Adipocyte (in vitro differentiated cells): ENCODE results near the gene TTC21B.

ENCODE experiments used
- DNase-seq: peaks from one replicate; pipeline ENCODE4 v3.0.0-alpha.2; 2015; ENCODE audit warnings: low read depth
- H3K27me3 ChIP-seq: replicated peaks from 2 replicates; pipeline ENCODE4 v1.7.0; 2013; ENCODE audit warnings: mild to moderate bottlenecking, low read length, moderate library complexity; ENCODE audit not compliant: control insufficient read depth, insufficient read depth
- H3K36me3 ChIP-seq: 2 replicates; pipeline ENCODE4 v1.7.0; 2013; ENCODE audit warnings: low read length, mild to moderate bottlenecking, moderate library complexity; ENCODE audit not compliant: control insufficient read depth, insufficient read depth, severe bottlenecking
- H3K4me1 ChIP-seq: 2 replicates; pipeline ENCODE4 v1.7.0; 2013; ENCODE audit warnings: mild to moderate bottlenecking, low read length, moderate library complexity; ENCODE audit not compliant: control insufficient read depth, insufficient read depth
- H3K4me3 ChIP-seq: 2 replicates; pipeline ENCODE4 v1.7.0; 2013; ENCODE audit warnings: mild to moderate bottlenecking, low read length, moderate library complexity
- H3K9ac ChIP-seq: 2 replicates; pipeline ENCODE4 v1.7.0; 2013; ENCODE audit warnings: mild to moderate bottlenecking, low read length, moderate library complexity
- H3K9me3 ChIP-seq: 2 replicates; pipeline ENCODE4 v1.7.0; 2013; ENCODE audit warnings: mild to moderate bottlenecking, low read length, moderate library complexity; ENCODE audit not compliant: control insufficient read depth

Gene TTC21B

DNA sequence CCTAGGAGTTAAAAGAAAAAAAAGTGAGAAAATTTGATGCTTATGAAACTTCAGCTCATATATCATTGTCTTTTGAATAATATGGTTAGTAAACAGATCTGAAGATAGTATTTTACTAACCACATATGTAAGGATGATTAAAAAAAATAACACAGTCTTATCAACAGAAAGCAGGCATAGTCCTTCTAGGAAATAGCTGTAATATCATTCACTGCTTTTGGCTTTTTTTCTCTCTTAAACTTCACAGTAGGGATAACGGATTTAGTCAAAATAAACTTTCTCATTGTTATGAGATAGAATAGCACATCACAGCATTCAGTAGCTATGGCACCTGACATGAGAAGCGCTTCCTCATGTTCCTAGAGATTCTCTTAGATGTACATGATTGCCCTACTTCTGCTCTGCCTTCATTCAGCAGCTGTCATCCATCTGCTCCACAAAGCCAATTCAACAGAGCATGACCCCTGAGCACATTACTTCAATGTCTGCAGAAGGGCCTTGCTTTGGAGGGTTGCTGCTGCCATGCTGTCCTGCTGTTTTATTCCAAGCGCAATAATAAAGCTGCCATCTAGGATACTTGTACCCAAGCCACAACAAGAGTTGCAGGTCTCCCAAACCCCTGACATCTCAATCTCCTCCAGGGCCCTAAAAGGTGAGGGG is 67.0 kb downstream of the TTC21B start:
- peaks cover 53% of the 10 kb centered on the region for H3K36me3 ChIP-seq
- DNase-seq: no peak
- no peaks in the 10 kb centered on the region for H3K27me3 ChIP-seq

DNA sequence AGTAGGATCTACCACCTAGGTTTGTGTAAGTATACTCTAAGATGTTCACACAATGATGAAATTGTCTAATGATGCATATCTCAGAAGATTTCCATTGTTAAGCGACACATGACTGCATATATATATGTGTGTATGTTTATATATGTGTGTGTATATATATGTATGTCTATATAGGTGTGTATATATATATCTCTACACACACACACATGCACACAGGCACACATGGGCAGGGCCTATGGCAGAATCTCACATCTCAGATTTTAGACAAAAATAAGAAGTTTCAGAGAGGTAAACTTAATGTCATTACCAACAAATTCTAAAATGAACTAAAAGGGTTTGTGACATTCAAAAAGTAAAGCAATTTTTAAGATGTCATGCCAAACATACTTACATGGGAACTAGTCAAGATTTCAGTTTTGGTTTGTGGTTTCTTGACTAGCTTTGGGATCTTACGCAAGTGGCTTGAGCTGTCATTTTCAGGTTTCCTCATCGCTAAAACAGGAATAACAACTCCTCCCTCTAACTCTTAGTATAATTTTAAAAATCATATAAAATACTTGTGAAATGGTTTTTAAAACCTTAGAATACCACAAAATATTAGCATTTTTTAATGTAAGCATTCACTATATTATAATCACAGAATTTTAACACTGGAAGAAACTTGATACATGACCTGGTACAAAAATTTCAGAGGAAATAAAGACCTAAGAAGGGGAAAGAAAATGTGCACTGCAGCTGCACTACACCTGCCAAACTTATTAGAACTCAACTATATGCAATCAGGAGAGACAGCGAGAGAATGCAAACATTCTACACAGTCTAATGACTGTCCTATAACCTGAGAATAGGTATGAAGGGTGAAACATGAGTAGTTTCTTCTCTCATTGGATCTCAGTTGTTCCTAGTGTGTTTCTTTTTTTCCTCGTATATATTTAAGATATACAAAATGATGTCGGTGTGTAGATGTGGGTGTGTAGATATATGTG is 75.7 kb downstream of the TTC21B start:
- H3K4me1 ChIP-seq: peaks cover 21% of the 10 kb centered on the region
- no peaks in the 10 kb centered on the region for H3K9me3 ChIP-seq
- H3K36me3 ChIP-seq: peaks cover 13% of the 10 kb centered on the region
- no peaks in the 10 kb centered on the region for H3K27me3 ChIP-seq
- no peak overlapping the region for H3K4me3 ChIP-seq
- no peak overlapping the region for H3K9ac ChIP-seq
- DNase-seq: peak; percentile 77

More for the DNA sequence above, 67.0 kb downstream of the TTC21B start:
- Histone ChIP-seq H3K9me3 (no peaks in the 10 kb centered on the region), H3K4me3 (no peak overlapping the region), H3K9ac (no peak overlapping the region), H3K4me1 (no peaks in the 10 kb centered on the region)

DNA sequence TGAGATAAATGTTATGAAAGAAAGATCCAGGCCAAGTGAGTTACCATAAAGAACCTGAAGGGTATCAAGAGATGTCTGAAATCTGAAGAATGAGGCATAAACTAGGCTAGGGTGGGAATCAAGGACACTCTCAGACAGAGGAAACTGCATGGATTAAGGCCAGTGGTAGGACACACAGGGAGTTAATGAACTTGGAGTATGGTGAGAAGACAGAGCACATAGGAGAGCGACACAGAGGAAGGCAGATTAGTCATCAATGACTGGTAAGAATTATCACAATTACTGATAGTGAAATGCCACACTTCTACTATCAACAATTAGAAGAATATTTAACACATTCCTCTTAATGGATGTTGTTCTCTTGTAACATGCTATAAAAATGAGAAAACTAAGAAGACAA is 76.9 kb downstream of the TTC21B start:
- Histone ChIP-seq H3K9me3 (no peaks in the 10 kb centered on the region), H3K4me3 (no peak overlapping the region), H3K36me3 (peaks cover 9% of the 10 kb centered on the region), H3K27me3 (no peaks in the 10 kb centered on the region), H3K9ac (no peak overlapping the region), H3K4me1 (peaks cover 21% of the 10 kb centered on the region)
- no peak for DNase-seq

DNA sequence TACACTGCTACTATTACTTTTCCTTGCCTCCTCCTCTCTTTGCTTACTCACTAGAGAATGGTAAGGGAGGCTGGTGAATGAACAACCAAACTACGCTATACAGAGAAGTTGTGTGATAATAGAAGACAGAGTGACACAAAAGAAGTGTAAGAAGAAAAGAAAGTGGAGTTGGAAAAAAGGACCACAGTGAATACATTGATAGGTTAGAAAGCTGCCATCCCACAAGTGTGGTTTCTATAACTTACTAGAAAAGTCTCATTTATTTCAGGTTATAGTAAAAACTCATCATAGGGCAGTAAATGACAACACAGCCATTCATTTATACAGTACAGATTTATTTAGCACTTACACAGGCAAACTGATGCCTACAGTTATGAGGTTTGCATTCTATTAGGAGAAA is 77.3 kb downstream of the TTC21B start:
- H3K36me3 ChIP-seq: peaks cover 9% of the 10 kb centered on the region
- H3K4me1 ChIP-seq: peaks cover 21% of the 10 kb centered on the region

DNA sequence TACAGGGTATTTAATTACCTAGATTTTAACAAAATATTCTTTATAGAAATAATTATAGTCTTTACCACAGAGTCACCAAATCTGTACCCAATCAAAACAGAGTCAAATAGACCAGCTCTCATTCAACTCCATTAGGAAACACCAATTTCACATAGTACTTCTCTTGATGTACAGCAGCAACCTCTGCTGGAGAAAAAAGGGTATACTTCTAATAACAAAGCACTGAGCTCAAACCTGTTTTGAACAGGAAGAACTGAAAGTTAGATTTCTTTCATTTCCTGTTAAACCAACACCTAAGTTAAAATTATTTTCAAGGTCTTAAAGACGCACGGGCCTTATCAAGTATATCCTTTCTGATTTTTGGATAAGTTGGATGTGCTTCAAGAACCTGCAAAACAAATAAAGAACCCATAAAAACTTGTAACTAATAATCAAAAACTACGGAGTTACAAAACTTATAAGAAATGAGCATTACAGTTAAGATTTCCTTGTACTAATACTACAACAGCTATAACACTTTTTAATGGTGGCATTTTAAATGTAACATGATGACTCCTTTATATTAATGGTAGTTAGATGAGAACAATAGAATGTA is 79.0 kb downstream of the TTC21B start:
- Histone ChIP-seq H3K4me1 (peaks cover 21% of the 10 kb centered on the region), H3K9me3 (no peaks in the 10 kb centered on the region), H3K27me3 (no peaks in the 10 kb centered on the region), H3K9ac (no peak overlapping the region), H3K36me3 (no peaks in the 10 kb centered on the region), H3K4me3 (no peak overlapping the region)
- peak; percentile 86 for DNase-seq

More for the DNA sequence above, 77.3 kb downstream of the TTC21B start:
- Histone ChIP-seq H3K9ac (no peak overlapping the region), H3K27me3 (no peaks in the 10 kb centered on the region), H3K9me3 (no peaks in the 10 kb centered on the region), H3K4me3 (no peak overlapping the region)
- DNase-seq: no peak

DNA sequence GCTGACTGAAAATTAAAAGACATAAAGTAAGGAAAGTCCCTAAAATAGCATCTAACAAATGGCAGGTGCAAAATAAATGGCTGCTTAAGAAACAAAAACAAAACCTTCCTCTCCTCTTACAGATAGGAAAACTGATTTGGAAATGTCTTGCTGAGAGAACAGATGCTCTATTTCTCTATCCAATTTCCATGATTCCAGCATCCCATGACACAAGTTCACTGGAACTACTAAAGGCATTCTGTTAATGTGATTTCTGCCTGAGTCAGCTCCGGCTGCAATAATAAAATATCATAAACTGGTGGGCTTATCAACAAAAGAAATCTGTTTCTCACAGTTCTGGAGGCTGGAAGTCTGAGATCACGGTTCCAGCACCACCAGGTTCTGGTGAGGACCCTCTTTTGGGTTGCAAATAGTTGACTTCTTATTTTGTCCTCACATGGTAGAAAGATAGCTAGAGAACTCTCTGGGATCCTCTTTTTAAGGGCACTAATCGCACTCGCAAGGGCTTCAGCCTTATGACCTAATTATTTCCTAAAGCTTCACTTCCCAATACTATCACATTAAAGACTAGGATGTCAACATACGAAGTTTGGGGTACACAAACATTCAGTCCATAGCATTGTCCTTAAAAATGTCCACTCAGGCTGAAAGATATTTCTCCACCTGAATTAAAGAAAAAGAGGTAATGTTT is 81.3 kb downstream of the TTC21B start:
- Histone ChIP-seq H3K4me3 (no peak overlapping the region), H3K27me3 (no peaks in the 10 kb centered on the region), H3K36me3 (no peaks in the 10 kb centered on the region), H3K9me3 (no peaks in the 10 kb centered on the region), H3K9ac (no peak overlapping the region), H3K4me1 (peaks cover 11% of the 10 kb centered on the region)
- no peak for DNase-seq

DNA sequence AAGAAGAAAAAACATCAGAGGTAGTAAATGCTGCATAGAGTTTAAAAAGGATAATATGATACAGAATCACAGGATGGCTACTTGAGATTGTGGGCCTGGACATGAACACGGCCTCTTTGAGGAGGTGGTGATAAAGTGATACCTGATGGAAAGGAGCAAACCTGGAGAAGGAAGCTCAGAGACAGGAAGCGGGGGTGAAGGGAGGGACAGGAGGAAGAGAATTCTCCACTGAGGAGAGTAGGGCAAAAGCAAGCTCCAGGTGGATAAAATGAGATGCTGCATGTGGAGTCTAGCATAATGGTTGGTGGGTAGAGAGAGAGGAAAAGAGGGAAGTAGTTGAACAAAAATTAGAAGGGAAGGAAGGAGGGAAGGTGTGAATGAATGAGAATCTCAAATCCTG is 82.6 kb downstream of the TTC21B start:
- Histone ChIP-seq H3K9ac (no peak overlapping the region), H3K9me3 (no peaks in the 10 kb centered on the region), H3K4me1 (no peaks in the 10 kb centered on the region), H3K4me3 (no peak overlapping the region), H3K36me3 (no peaks in the 10 kb centered on the region), H3K27me3 (no peaks in the 10 kb centered on the region)
- DNase-seq: no peak

DNA sequence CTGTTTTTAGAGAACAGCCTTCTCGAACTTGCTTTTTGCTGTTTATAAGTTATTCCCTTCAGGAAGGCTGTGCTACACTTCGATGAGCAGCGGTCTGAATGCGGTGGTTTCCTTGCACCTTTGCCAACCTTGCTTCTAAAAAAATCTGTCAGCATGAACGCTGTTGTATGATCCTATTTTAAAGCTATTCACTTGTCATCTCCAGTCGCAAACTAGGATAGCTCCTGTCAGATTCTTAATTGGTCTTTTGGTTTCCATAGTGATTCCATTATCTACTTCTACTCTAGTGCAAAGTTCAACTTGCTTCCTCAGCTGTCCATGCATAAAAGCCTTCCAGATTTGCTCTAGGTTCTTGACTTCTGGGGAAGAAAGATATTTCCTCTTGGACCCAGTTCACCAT is 83.2 kb downstream of the TTC21B start:
- no peak overlapping the region for H3K4me3 ChIP-seq
- H3K27me3 ChIP-seq: no peaks in the 10 kb centered on the region
- H3K9me3 ChIP-seq: no peaks in the 10 kb centered on the region
- H3K9ac ChIP-seq: no peak overlapping the region
- no peaks in the 10 kb centered on the region for H3K36me3 ChIP-seq
- no peaks in the 10 kb centered on the region for H3K4me1 ChIP-seq
- no peak for DNase-seq

DNA sequence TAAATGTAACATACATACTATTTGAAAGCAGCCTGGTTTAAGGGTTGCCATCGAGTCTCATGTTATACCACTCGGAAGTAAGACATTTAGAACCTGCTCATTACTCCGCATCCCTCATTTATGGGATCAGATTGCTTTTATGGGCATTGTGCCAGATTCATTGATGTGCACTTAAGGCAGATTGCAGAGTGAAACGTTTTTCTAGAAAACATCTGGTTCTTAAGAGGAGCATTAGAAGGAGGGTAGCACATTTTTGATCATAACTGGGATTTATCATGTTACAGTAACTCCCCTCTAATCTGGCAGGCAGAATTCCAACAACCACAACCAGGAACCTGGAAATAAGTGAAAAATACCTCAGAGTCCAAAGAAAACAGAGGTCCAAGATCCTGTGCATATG is 85.4 kb downstream of the TTC21B start:
- Histone ChIP-seq H3K36me3 (no peaks in the 10 kb centered on the region), H3K27me3 (no peaks in the 10 kb centered on the region), H3K4me1 (no peaks in the 10 kb centered on the region), H3K9me3 (no peaks in the 10 kb centered on the region), H3K4me3 (no peak overlapping the region), H3K9ac (no peak overlapping the region)
- DNase-seq: peak; percentile 63

DNA sequence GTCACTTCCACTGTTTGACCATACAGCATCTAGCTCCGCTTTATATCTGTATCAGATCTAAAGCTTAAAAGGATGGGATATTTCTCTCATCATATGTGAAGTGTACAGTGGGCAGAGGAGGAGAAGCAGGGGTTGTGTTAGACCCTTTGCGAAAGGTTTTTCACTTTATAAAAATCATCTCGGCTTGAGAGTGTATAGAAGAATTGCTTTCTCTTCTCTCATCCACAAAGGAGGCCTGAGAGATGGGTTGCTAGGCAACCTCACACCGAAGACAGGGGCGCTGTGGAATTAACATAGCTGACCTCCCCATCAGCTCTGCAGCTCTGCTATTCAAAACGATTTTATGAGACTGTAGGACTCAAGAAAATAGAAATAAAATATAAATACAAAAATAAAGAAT is 89.3 kb downstream of the TTC21B start:
- H3K4me1 ChIP-seq: no peaks in the 10 kb centered on the region
- no peak overlapping the region for H3K9ac ChIP-seq
- no peak overlapping the region for H3K4me3 ChIP-seq
- H3K9me3 ChIP-seq: no peaks in the 10 kb centered on the region
- DNase-seq: no peak
- no peaks in the 10 kb centered on the region for H3K27me3 ChIP-seq
- H3K36me3 ChIP-seq: no peaks in the 10 kb centered on the region

DNA sequence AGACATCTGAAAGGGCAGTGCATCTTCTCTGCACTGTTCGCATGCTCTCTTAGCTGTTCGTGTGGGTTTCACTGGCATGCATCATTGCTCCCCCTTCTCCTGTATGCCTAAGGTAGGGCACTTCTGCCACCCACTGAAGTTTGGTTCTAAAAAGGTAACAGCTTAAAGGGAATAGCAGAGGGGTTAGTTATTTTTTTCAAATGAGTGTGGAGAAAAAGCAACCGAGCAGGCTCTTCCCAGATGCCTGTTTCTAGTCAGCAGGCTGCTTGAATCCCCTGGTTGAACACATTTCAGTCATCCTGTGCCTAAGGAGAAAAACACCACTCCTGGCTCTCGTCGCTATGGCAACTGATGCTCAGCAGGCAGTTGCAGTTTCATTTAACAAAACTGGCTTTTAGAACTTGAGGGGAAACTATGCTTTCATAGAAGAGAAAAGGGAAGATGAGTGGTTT is 89.7 kb downstream of the TTC21B start:
- no peaks in the 10 kb centered on the region for H3K4me1 ChIP-seq
- no peaks in the 10 kb centered on the region for H3K9me3 ChIP-seq
- H3K27me3 ChIP-seq: no peaks in the 10 kb centered on the region
- DNase-seq: no peak
- no peak overlapping the region for H3K9ac ChIP-seq
- H3K4me3 ChIP-seq: no peak overlapping the region
- H3K36me3 ChIP-seq: no peaks in the 10 kb centered on the region
